Endodermal cell (in vitro differentiated cells): ENCODE measurements around the gene GLB1L. TPM values are rescaled to one million over a fixed set of nuclear protein-coding genes. Genes with fewer than 3 reads are reported as not detected.
"Not testable (repeated sequence)": the region's sequence is repeated elsewhere in the genome, so short reads cannot be mapped to it uniquely, and the experiment has no call there.

Experiments
- DNase-seq: peaks from one replicate; pipeline ENCODE4 v3.0.0-alpha.2; 2017
- H3K27ac ChIP-seq: 2 replicates; pipeline ENCODE4 v1.5.1; 2013; ENCODE audit warnings: mild to moderate bottlenecking, low read depth, low read length, moderate library complexity
- H3K27me3 ChIP-seq: 2 replicates; pipeline ENCODE4 v1.6.1; 2013; ENCODE audit warnings: mild to moderate bottlenecking, low read length, moderate library complexity; ENCODE audit not compliant: insufficient read depth, control insufficient read depth, poor library complexity, severe bottlenecking
- H3K36me3 ChIP-seq: 2 replicates; pipeline ENCODE4 v1.7.0; 2013; ENCODE audit warnings: mild to moderate bottlenecking, low read length, moderate library complexity; ENCODE audit not compliant: control insufficient read depth, insufficient read depth
- H3K4me1 ChIP-seq: one replicate; pipeline ENCODE4 v1.7.0; 2013; ENCODE audit warnings: low read length; ENCODE audit not compliant: control insufficient read depth, insufficient read depth
- H3K4me3 ChIP-seq: 2 replicates; pipeline ENCODE4 v1.5.1; 2013; ENCODE audit warnings: mild to moderate bottlenecking, low read length, moderate library complexity
- H3K9ac ChIP-seq: 2 replicates; pipeline ENCODE4 v1.6.1; 2013; ENCODE audit warnings: mild to moderate bottlenecking, low read length, moderate library complexity; ENCODE audit not compliant: poor library complexity, severe bottlenecking; ENCODE audit errors: extremely low read depth
- H3K9me3 ChIP-seq: 2 replicates; pipeline ENCODE4 v1.6.1; 2013; ENCODE audit warnings: mild to moderate bottlenecking, low read length, moderate library complexity; ENCODE audit not compliant: control insufficient read depth
- H3K27ac Mint-ChIP-seq: 2 replicates; pipeline ENCODE4 v1.8.0; 2020; ENCODE audit warnings: mixed read lengths
- H3K27me3 Mint-ChIP-seq: 2 replicates; pipeline ENCODE4 v1.8.0; 2021; ENCODE audit warnings: mild to moderate bottlenecking, mixed read lengths; ENCODE audit not compliant: insufficient read depth
- H3K36me3 Mint-ChIP-seq: 2 replicates; pipeline ENCODE4 v1.8.0; 2020; ENCODE audit warnings: low read depth, mixed read lengths
- H3K4me1 Mint-ChIP-seq: 2 replicates; pipeline ENCODE4 v1.8.0; 2020; ENCODE audit warnings: mixed read lengths
- H3K4me3 Mint-ChIP-seq: 2 replicates; pipeline ENCODE4 v1.8.0; 2020; ENCODE audit warnings: mild to moderate bottlenecking, moderate library complexity, mixed read lengths
- H3K9me3 Mint-ChIP-seq: 2 replicates; pipeline ENCODE4 v1.8.0; 2020; ENCODE audit warnings: mild to moderate bottlenecking, mixed read lengths
- WGBS, 2 experiments: methylation state at CpG; one replicate each; pipeline versions ENCODE4 v1.1.5 to v1.1.7; 2013; ENCODE audit warnings: missing lambda C conversion rate in 2 of 2, mixed read lengths in 1 of 2; ENCODE audit not compliant: insufficient coverage in 1 of 2, insufficient read length in 1 of 2; 5-methylcytosine and 5-hydroxymethylcytosine counted together
- total RNA-seq, 2 donors: library from RNA; stranded (reverse); fragmentation: NEBNext Ultra II Directional in 1 of 2; extraction: Animal tissue kit (Norgen Biotek cat#: 25700) in 1 of 2; gene quantifications; 2 replicates in 1 of 2; 3 replicates in 1 of 2; pipeline ENCODE4 v1.2.1, GENCODE V29; 2021
- TF ChIP-seq, protein P1 (sequence below): fragments of 200-600 bp; sonication (generic); conservative IDR thresholded peaks from 2 replicates; pipeline ENCODE4 v1.5.0; 2021; ENCODE audit warnings: antibody characterized with exemption, mild to moderate bottlenecking

The GLB1L gene
- total RNA-seq, 2 donors from 2014 or later = 9.7 to 13.8 TPM

DNA sequence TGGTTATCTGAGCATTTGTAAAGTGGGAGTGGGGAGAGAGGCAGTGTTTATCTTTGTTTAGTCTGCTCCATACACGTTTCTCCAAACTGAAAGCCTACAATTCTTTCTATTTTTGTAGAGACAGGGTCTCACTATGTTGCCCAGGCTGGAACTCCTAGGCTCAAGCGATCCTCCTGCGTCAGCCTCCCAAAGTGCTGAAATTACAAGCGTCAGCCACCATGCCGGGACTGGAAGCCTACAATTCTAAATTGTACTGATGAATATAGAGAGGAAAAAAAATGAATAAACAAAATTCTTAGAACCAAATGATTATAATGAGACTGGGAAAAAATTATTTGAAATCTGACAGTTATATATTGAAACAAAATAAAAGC is 40.1 kb downstream of the GLB1L start:
- Mint-ChIP-seq H3K4me1 (peaks cover 6% of the 10 kb centered on the region), H3K4me3 (no peak overlapping the region), H3K27ac (no peak overlapping the region), H3K36me3 (peaks cover 14% of the 10 kb centered on the region), H3K9me3 (peaks cover 13% of the 10 kb centered on the region), H3K27me3 (peaks cover 9% of the 10 kb centered on the region)
- TF ChIP-seq, protein P1, sequence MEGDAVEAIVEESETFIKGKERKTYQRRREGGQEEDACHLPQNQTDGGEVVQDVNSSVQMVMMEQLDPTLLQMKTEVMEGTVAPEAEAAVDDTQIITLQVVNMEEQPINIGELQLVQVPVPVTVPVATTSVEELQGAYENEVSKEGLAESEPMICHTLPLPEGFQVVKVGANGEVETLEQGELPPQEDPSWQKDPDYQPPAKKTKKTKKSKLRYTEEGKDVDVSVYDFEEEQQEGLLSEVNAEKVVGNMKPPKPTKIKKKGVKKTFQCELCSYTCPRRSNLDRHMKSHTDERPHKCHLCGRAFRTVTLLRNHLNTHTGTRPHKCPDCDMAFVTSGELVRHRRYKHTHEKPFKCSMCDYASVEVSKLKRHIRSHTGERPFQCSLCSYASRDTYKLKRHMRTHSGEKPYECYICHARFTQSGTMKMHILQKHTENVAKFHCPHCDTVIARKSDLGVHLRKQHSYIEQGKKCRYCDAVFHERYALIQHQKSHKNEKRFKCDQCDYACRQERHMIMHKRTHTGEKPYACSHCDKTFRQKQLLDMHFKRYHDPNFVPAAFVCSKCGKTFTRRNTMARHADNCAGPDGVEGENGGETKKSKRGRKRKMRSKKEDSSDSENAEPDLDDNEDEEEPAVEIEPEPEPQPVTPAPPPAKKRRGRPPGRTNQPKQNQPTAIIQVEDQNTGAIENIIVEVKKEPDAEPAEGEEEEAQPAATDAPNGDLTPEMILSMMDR = no peak
- Histone ChIP-seq H3K27me3 (no peaks in the 10 kb centered on the region), H3K9me3 (no peaks in the 10 kb centered on the region), H3K4me3 (no peak overlapping the region), H3K36me3 (peaks cover 19% of the 10 kb centered on the region), H3K4me1 (no peaks in the 10 kb centered on the region), H3K9ac (no peak overlapping the region), H3K27ac (no peak overlapping the region)
- 94 to 100% methylated on average over 3 to 5 of the region's 5 CpGs for WGBS, 2 experiments
- DNase-seq = no peak

DNA sequence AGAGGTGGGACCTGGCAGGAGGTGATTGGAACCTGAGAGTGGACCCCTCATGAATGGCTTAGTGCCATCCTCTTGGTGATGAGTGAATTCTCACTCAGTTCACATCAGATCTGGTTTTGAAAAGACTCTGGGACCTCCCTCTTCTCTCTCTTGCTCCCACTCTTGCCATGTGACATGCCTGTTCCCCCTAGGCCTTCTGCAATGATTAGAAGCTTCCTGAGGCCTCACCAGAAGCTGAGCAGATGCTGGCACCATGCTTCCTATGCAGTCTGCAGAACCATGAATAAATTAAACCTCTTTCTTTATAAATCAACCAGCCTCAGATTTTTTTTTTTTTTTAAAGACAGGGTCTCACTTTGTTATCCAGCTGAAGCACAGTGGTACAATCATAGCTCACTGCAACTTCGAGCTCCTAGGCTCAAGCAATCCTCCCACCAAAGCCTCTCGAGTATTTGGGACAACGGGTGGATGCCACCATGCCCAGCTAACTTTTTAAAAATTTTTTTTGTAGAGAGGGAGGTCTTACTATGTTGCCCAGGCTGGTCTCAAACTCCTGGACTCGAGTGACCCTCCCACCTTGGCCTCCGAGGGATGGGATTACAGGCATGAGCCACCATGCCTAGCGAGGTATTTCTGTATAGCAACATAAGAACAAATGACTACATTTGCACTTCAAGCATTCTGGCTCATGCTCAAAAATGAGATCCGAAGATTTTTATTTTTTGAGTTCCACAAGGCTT is 40.6 kb downstream of the GLB1L start:
- Mint-ChIP-seq H3K36me3 (peaks cover 13% of the 10 kb centered on the region), H3K27me3 (peaks cover 9% of the 10 kb centered on the region), H3K4me3 (no peak overlapping the region), H3K27ac (no peak overlapping the region), H3K9me3 (peaks cover 13% of the 10 kb centered on the region), H3K4me1 (peaks cover 6% of the 10 kb centered on the region)
- Histone ChIP-seq H3K27me3 (no peaks in the 10 kb centered on the region), H3K27ac (no peak overlapping the region), H3K9me3 (no peaks in the 10 kb centered on the region), H3K36me3 (peaks cover 19% of the 10 kb centered on the region), H3K4me1 (no peaks in the 10 kb centered on the region), H3K4me3 (no peak overlapping the region), H3K9ac (no peak overlapping the region)
- WGBS, 2 experiments = 87 to 92% methylated on average over 5 to 7 of the region's 7 CpGs
- TF ChIP-seq, protein P1 = no peak
- no peak for DNase-seq

DNA sequence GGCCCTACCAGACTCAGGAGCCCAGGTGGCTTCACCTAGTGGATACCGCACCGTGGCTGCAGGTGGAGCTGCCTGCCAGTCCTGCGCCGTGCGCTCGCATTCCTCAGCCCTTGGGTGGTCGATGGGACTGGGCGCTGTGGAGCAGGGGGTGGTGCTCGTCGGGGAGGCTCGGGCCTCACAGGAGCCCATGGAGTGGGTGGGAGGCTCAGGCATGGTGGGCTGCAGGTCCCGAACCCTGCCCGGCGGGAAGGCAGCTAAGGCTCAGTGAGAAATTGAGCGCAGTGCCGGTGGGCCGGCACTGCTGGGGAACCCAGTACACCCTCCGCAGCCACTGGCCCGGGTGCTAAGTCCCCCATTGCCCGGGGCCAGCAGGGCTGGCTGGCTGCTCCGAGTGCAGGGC is 43.9 kb downstream of the GLB1L start:
- not testable (repeated sequence) for H3K27ac ChIP-seq, H3K36me3 ChIP-seq, H3K4me1 ChIP-seq, H3K27me3 ChIP-seq, DNase-seq, H3K9ac ChIP-seq, H3K4me3 Mint-ChIP-seq, H3K4me1 Mint-ChIP-seq, H3K9me3 ChIP-seq, H3K27ac Mint-ChIP-seq, H3K4me3 ChIP-seq, H3K36me3 Mint-ChIP-seq
- Mint-ChIP-seq H3K27me3 (peaks cover 11% of the 10 kb centered on the region), H3K9me3 (peaks cover 13% of the 10 kb centered on the region)
- WGBS, 2 experiments = 75 to 91% methylated on average over 4 to 18 of the region's 21 CpGs

DNA sequence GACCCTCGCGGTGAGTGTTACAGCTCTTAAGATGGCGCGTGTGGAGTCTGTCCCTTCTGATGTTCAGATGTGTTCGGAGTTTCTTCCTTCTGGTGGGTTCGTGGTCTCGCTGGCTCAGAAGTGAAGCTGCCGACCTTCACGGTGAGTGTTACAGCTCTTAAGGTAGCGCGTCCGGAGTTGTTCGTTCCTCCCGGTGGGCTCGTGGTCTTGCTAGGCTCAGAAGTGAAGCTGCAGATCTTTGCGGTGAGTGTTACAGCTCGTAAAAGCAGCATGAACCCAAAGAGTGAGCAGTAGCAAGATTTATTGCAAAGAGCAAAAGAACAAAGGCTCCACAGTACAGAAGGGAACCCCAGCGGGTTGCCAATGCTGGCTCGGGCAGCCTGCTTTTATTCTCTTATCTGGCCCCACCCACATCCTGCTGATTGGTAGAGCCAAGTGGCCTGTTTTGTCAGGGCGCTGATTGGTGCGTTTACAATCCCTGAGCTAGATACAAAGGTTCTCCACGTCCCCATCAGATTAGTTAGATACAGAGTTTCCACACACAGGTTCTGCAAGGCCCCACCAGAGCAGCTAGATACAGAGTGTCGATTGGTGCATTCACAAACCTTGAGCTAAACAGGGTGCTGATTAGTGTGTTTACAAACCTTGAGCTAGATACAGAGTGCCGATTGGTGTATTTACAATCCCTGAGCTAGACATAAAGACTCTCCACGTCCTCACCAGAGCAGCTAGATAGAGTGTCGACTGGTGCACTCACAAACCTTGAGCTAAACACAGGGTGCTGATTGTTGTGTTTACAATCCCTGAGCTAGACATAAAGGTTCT is 44.5 kb downstream of the GLB1L start:
- H3K36me3 ChIP-seq, H3K4me1 Mint-ChIP-seq, H3K4me3 ChIP-seq, H3K27me3 ChIP-seq, H3K9me3 ChIP-seq, H3K27ac Mint-ChIP-seq, H3K27ac ChIP-seq, H3K9ac ChIP-seq, H3K4me3 Mint-ChIP-seq, DNase-seq, H3K36me3 Mint-ChIP-seq, H3K4me1 ChIP-seq: not testable (repeated sequence)
- H3K9me3 Mint-ChIP-seq = peaks cover 13% of the 10 kb centered on the region
- 93 to 94% methylated on average over 11 to 26 of the region's 26 CpGs for WGBS, 2 experiments
- peaks cover 11% of the 10 kb centered on the region for H3K27me3 Mint-ChIP-seq
